ENCODE results near the gene CHRNB2.

- TF ChIP-seq EP300 (IDR thresholded peaks at IDR 0.05): no peak
- no peak for TF ChIP-seq CTCF (IDR thresholded peaks at IDR 0.05)
These were observed 55.8 kb downstream of the CHRNB2 start for GRCh38 chr1:154623358-154623757.

Measured in ovary (tissue), 3 donors.